Hepatocyte (in vitro differentiated cells): ENCODE data around the gene CORO6. TPM values are rescaled to one million over a fixed set of nuclear protein-coding genes. Genes with fewer than 3 reads are reported as not detected.

Experiments
- DNase-seq: peaks from one replicate; pipeline ENCODE4 v3.0.0-alpha.2; 2016; ENCODE audit warnings: low spot score
- H2AFZ ChIP-seq: fragments of 200-600 bp; sonication (generic); 2 replicates; pipeline ENCODE4 v1.6.0; 2016; ENCODE audit warnings: antibody characterized with exemption, mild to moderate bottlenecking
- H3K27ac ChIP-seq: fragments of 200-600 bp; sonication (generic); 2 replicates; pipeline ENCODE4 v1.5.1; 2016; ENCODE audit warnings: mild to moderate bottlenecking
- H3K27me3 ChIP-seq: fragments of 200-600 bp; sonication (generic); 2 replicates; pipeline ENCODE4 v1.6.1; 2016
- H3K36me3 ChIP-seq: fragments of 200-600 bp; sonication (generic); replicated peaks from 2 replicates; pipeline ENCODE4 v1.5.1; 2016; ENCODE audit warnings: low read depth; ENCODE audit not compliant: insufficient read depth
- H3K4me1 ChIP-seq: fragments of 200-600 bp; sonication (generic); 2 replicates; pipeline ENCODE4 v1.5.1; 2016; ENCODE audit warnings: mild to moderate bottlenecking, moderate library complexity; ENCODE audit not compliant: insufficient read depth
- H3K4me2 ChIP-seq: fragments of 200-600 bp; sonication (generic); 2 replicates; pipeline ENCODE4 v1.6.0; 2016
- H3K4me3 ChIP-seq: fragments of 200-600 bp; sonication (generic); 2 replicates; pipeline ENCODE4 v1.5.1; 2016; ENCODE audit warnings: mild to moderate bottlenecking
- H3K79me2 ChIP-seq: fragments of 200-600 bp; sonication (generic); 2 replicates; pipeline ENCODE4 v1.6.0; 2017; ENCODE audit warnings: mild to moderate bottlenecking
- H3K9me2 ChIP-seq: fragments of 200-600 bp; sonication (generic); replicated peaks from 2 replicates; pipeline ENCODE4 v1.6.0; 2017; ENCODE audit warnings: mild to moderate bottlenecking; ENCODE audit not compliant: insufficient read depth
- H3K9me3 ChIP-seq: fragments of 200-600 bp; sonication (generic); 2 replicates; pipeline ENCODE4 v1.5.1; 2016; ENCODE audit warnings: low read depth, mild to moderate bottlenecking
- H4K20me1 ChIP-seq: fragments of 200-600 bp; sonication (generic); 2 replicates; pipeline ENCODE4 v1.6.0; 2016; ENCODE audit warnings: mild to moderate bottlenecking; ENCODE audit not compliant: insufficient read depth, poor library complexity, severe bottlenecking
- CTCF ChIP-seq: fragments of 200-600 bp; sonication (generic); IDR thresholded peaks from 2 replicates; pipeline ENCODE4 v1.5.1; 2016; ENCODE audit warnings: antibody characterized with exemption, mild to moderate bottlenecking; ENCODE audit not compliant: poor library complexity
- EZH2 ChIP-seq: fragments of 200-600 bp; sonication (generic); IDR thresholded peaks from 2 replicates; pipeline ENCODE4 v1.6.1; 2016; ENCODE audit warnings: antibody characterized with exemption, mild to moderate bottlenecking, borderline replicate concordance
- EZH2phosphoT487 ChIP-seq: fragments of 200-600 bp; sonication (generic); IDR thresholded peaks from one replicate; pipeline ENCODE4 v1.6.1; 2018; ENCODE audit warnings: antibody characterized with exemption, mild to moderate bottlenecking, low read depth, moderate library complexity; ENCODE audit not compliant: unreplicated experiment, severe bottlenecking
- WGBS: methylation state at CpG from one replicate; pipeline ENCODE4 v1.1.6; 2016; ENCODE audit warnings: low lambda C conversion rate; ENCODE audit errors: missing lambda C conversion rate; 5-methylcytosine and 5-hydroxymethylcytosine counted together
- polyA plus RNA-seq: library from polyadenylated mRNA; unstranded; fragments of >200 nt; fragmentation: Nextera tagmentation; extraction: Ambion mirVana; gene quantifications from 2 replicates; pipeline ENCODE4 v1.2.1, GENCODE V29; 2016
- total RNA-seq: library from RNA; depleted of rRNA; stranded (reverse); fragments of >200 nt; gene quantifications from 2 replicates; pipeline ENCODE4 v1.2.3, GENCODE V29; 2014

CORO6 gene
- total and polyA plus RNA-seq, 2 experiments from 2014 or later = 0.83 to 1.9 TPM

GRCh38 chr17:29649359-29649758, 26.6 kb upstream of the CORO6 start:
- H3K9me2 ChIP-seq = no peaks in the 10 kb centered on the region
- no peaks in the 10 kb centered on the region for H3K9me3 ChIP-seq
- no peak for DNase-seq
- H3K4me3 ChIP-seq = no peak overlapping the region
- WGBS = 96% methylated on average over 5 of the region's 5 CpGs
- no peak overlapping the region for H2AFZ ChIP-seq
- H3K27me3 ChIP-seq = no peaks in the 10 kb centered on the region
- no peaks in the 10 kb centered on the region for H3K36me3 ChIP-seq
- no peak overlapping the region for H3K27ac ChIP-seq
- H4K20me1 ChIP-seq = no peaks in the 10 kb centered on the region
- no peaks in the 10 kb centered on the region for H3K4me1 ChIP-seq
- no peaks in the 10 kb centered on the region for H3K79me2 ChIP-seq
- no peak overlapping the region for H3K4me2 ChIP-seq
- TF ChIP-seq CTCF (no peak), EZH2 (no peak), EZH2phosphoT487 (no peak)

GRCh38 chr17:29648005-29648404, 25.3 kb upstream of the CORO6 start:
- H3K4me1 ChIP-seq = no peaks in the 10 kb centered on the region
- 91% methylated on average over 5 of the region's 5 CpGs for WGBS
- no peaks in the 10 kb centered on the region for H3K27me3 ChIP-seq
- no peaks in the 10 kb centered on the region for H4K20me1 ChIP-seq
- no peaks in the 10 kb centered on the region for H3K36me3 ChIP-seq
- no peak for DNase-seq
- no peaks in the 10 kb centered on the region for H3K79me2 ChIP-seq
- no peak overlapping the region for H2AFZ ChIP-seq
- H3K27ac ChIP-seq = no peak overlapping the region
- no peak overlapping the region for H3K4me3 ChIP-seq
- TF ChIP-seq CTCF = no peak
- TF ChIP-seq EZH2 = no peak
- no peak for TF ChIP-seq EZH2phosphoT487
- no peak overlapping the region for H3K4me2 ChIP-seq
- no peaks in the 10 kb centered on the region for H3K9me3 ChIP-seq
- no peaks in the 10 kb centered on the region for H3K9me2 ChIP-seq

GRCh38 chr17:29645515-29646051, 22.9 kb upstream of the CORO6 start:
- Histone ChIP-seq H4K20me1 (no peaks in the 10 kb centered on the region), H3K4me3 (no peak overlapping the region), H3K27ac (peak overlapping the region; percentile 25), H3K36me3 (no peaks in the 10 kb centered on the region), H2AFZ (no peak overlapping the region), H3K4me2 (no peak overlapping the region), H3K79me2 (no peaks in the 10 kb centered on the region), H3K9me2 (no peaks in the 10 kb centered on the region), H3K9me3 (no peaks in the 10 kb centered on the region), H3K4me1 (no peaks in the 10 kb centered on the region), H3K27me3 (no peaks in the 10 kb centered on the region)
- WGBS = 79% methylated on average over 5 of the region's 5 CpGs
- TF ChIP-seq EZH2phosphoT487 (no peak), EZH2 (no peak), CTCF (no peak)
- peak; percentile 33 for DNase-seq

GRCh38 chr17:29643817-29644160, 21.1 kb upstream of the CORO6 start:
- Histone ChIP-seq H3K4me1 (no peaks in the 10 kb centered on the region), H3K4me3 (no peak overlapping the region), H3K36me3 (no peaks in the 10 kb centered on the region), H3K9me2 (no peaks in the 10 kb centered on the region), H4K20me1 (no peaks in the 10 kb centered on the region), H3K27me3 (no peaks in the 10 kb centered on the region), H3K79me2 (no peaks in the 10 kb centered on the region), H2AFZ (no peak overlapping the region), H3K27ac (no peak overlapping the region), H3K9me3 (no peaks in the 10 kb centered on the region), H3K4me2 (no peak overlapping the region)
- 75% methylated on average over 1 of the region's 1 CpG for WGBS
- no peak for DNase-seq
- TF ChIP-seq CTCF = no peak
- TF ChIP-seq EZH2 = no peak
- no peak for TF ChIP-seq EZH2phosphoT487
